PFSK-1 (cell line): ENCODE measurements around the gene FAM9A.

ENCODE experiments used
- POLR2AphosphoS5 ChIP-seq: IDR thresholded peaks from 2 replicates; pipeline ENCODE4 v1.6.1; 2012; ENCODE audit warnings: low read depth, mild to moderate bottlenecking, control low read depth, low read length, moderate library complexity
- TAF1 ChIP-seq: IDR thresholded peaks from 2 replicates; pipeline ENCODE4 v1.6.1; 2012; ENCODE audit warnings: low read length, control low read depth, borderline replicate concordance; ENCODE audit not compliant: insufficient read depth

- TF ChIP-seq TAF1 = no peak
- TF ChIP-seq POLR2AphosphoS5 = no peak
Observed at GRCh38 chrX:8783714-8784098, 17.5 kb downstream of the FAM9A start.
